Trophoblast cell (in vitro differentiated cells and primary cell): ENCODE measurements around the gene AHI1.

Source experiments
- DNase-seq, 2 donors: peaks; one replicate each; pipeline ENCODE4 v3.0.0-alpha.2; 2016
- H2AFZ ChIP-seq: 2 replicates; pipeline ENCODE4 v1.6.1; 2013; ENCODE audit warnings: low read length, moderate library complexity, mild to moderate bottlenecking; ENCODE audit not compliant: insufficient read depth, poor library complexity
- H2AK5ac ChIP-seq: 2 replicates; pipeline ENCODE4 v1.6.1; 2013; ENCODE audit warnings: mild to moderate bottlenecking, low read length
- H2BK120ac ChIP-seq: 2 replicates; pipeline ENCODE4 v1.6.1; 2013; ENCODE audit warnings: low read length, mild to moderate bottlenecking, moderate library complexity; ENCODE audit not compliant: insufficient read depth, poor library complexity
- H2BK12ac ChIP-seq: 2 replicates; pipeline ENCODE4 v1.6.1; 2013; ENCODE audit warnings: mild to moderate bottlenecking, low read length, moderate library complexity
- H2BK5ac ChIP-seq: 2 replicates; pipeline ENCODE4 v1.6.1; 2013; ENCODE audit warnings: low read length, low read depth, moderate library complexity, mild to moderate bottlenecking; ENCODE audit not compliant: poor library complexity
- H3K14ac ChIP-seq: 2 replicates; pipeline ENCODE4 v1.6.1; 2013; ENCODE audit warnings: mild to moderate bottlenecking, low read length
- H3K18ac ChIP-seq: 2 replicates; pipeline ENCODE4 v1.6.1; 2013; ENCODE audit warnings: mild to moderate bottlenecking, low read length
- H3K23ac ChIP-seq: 2 replicates; pipeline ENCODE4 v1.6.1; 2013; ENCODE audit warnings: low read length
- H3K27ac ChIP-seq: 2 replicates; pipeline ENCODE4 v1.5.1; 2013; ENCODE audit warnings: low read depth, mild to moderate bottlenecking, inconsistent platforms, low read length, moderate library complexity
- H3K27me3 ChIP-seq: 2 replicates; pipeline ENCODE4 v1.6.1; 2013; ENCODE audit warnings: inconsistent platforms, mild to moderate bottlenecking, low read length, moderate library complexity; ENCODE audit not compliant: insufficient read depth
- H3K36me3 ChIP-seq, 2 experiments: 1 replicate in 1 of 2; 2 replicates in 1 of 2; pipeline ENCODE4 v1.6.1; 2013; ENCODE audit warnings: low read length in 2 of 2, mild to moderate bottlenecking in 2 of 2, moderate library complexity in 1 of 2; ENCODE audit not compliant: insufficient read depth in 2 of 2, control insufficient read depth in 1 of 2
- H3K4ac ChIP-seq: 2 replicates; pipeline ENCODE4 v1.6.1; 2013; ENCODE audit warnings: low read depth, mild to moderate bottlenecking, low read length, moderate library complexity
- H3K4me1 ChIP-seq, 2 experiments: 1 replicate in 1 of 2; 2 replicates in 1 of 2; pipeline ENCODE4 v1.6.1; 2013; ENCODE audit warnings: low read length in 2 of 2, mild to moderate bottlenecking in 2 of 2, moderate library complexity in 1 of 2; ENCODE audit not compliant: insufficient read depth in 2 of 2, control insufficient read depth in 1 of 2
- H3K4me2 ChIP-seq: 2 replicates; pipeline ENCODE4 v1.6.1; 2013; ENCODE audit warnings: inconsistent platforms, mild to moderate bottlenecking, low read length, moderate library complexity
- H3K4me3 ChIP-seq: 2 replicates; pipeline ENCODE4 v1.5.1; 2013; ENCODE audit warnings: mild to moderate bottlenecking, low read depth, low read length, inconsistent platforms
- H3K79me1 ChIP-seq: one replicate; pipeline ENCODE4 v1.6.1; 2013; ENCODE audit warnings: low read length
- H3K79me2 ChIP-seq: 2 replicates; pipeline ENCODE4 v1.6.1; 2013; ENCODE audit warnings: low read length, mild to moderate bottlenecking; ENCODE audit not compliant: control insufficient read depth, insufficient read depth, poor library complexity
- H3K9ac ChIP-seq: 2 replicates; pipeline ENCODE4 v1.6.1; 2013; ENCODE audit warnings: mild to moderate bottlenecking, low read length
- H3K9me3 ChIP-seq: 2 replicates; pipeline ENCODE4 v1.6.1; 2013; ENCODE audit warnings: low read depth, mild to moderate bottlenecking, control low read depth, inconsistent platforms, low read length; ENCODE audit not compliant: insufficient read depth
- H4K12ac ChIP-seq: 2 replicates; pipeline ENCODE4 v1.6.1; 2013; ENCODE audit warnings: low read depth, mild to moderate bottlenecking, low read length, moderate library complexity
- H4K8ac ChIP-seq: 2 replicates; pipeline ENCODE4 v1.6.1; 2013; ENCODE audit warnings: low read depth, mild to moderate bottlenecking, low read length, moderate library complexity
- H4K91ac ChIP-seq: one replicate; pipeline ENCODE4 v1.6.1; 2013; ENCODE audit warnings: low read depth, mild to moderate bottlenecking, low read length, moderate library complexity
- WGBS: extraction: QIAGEN DNeasy Blood & Tissue Kit; methylation state at CpG from one replicate; pipeline ENCODE4 v1.1.7; 2013; ENCODE audit warnings: missing lambda C conversion rate; ENCODE audit not compliant: insufficient read length, insufficient coverage; ENCODE audit errors: extremely low coverage; 5-methylcytosine and 5-hydroxymethylcytosine counted together

The AHI1 gene

GRCh38 chr6:135479601-135480000 is 17.9 kb downstream of the AHI1 start:
- no CpG with 5 or more reads among the region's 2 CpGs for WGBS
- no peaks in the 10 kb centered on the region for H3K79me2 ChIP-seq
- no peak overlapping the region for H2AFZ ChIP-seq
- no peak overlapping the region for H4K12ac ChIP-seq
- H3K9ac ChIP-seq = no peak overlapping the region
- no peak overlapping the region for H3K4ac ChIP-seq
- DNase-seq = no peak
- no peaks in the 10 kb centered on the region for H3K27me3 ChIP-seq
- no peak overlapping the region for H3K4me2 ChIP-seq
- H3K4me3 ChIP-seq = no peak overlapping the region
- H3K4me1 ChIP-seq = no peaks in the 10 kb centered on the region
- no peak overlapping the region for H3K18ac ChIP-seq
- H2AK5ac ChIP-seq = no peak overlapping the region
- H2BK5ac ChIP-seq = no peak overlapping the region
- no peak overlapping the region for H3K14ac ChIP-seq
- no peak overlapping the region for H4K8ac ChIP-seq
- no peak overlapping the region for H3K23ac ChIP-seq
- peaks cover 15% of the 10 kb centered on the region for H3K9me3 ChIP-seq
- H3K27ac ChIP-seq = no peak overlapping the region
- no peak overlapping the region for H4K91ac ChIP-seq
- H2BK12ac ChIP-seq = no peak overlapping the region
- H3K36me3 ChIP-seq = peaks cover 5 to 12% of the 10 kb centered on the region in 2 experiments
- no peak overlapping the region for H2BK120ac ChIP-seq
- no peaks in the 10 kb centered on the region for H3K79me1 ChIP-seq

- H3K4me3 ChIP-seq = no peak overlapping the region
- no peak overlapping the region for H3K27ac ChIP-seq
- H4K8ac ChIP-seq = no peak overlapping the region
- no peak overlapping the region for H3K9ac ChIP-seq
- no peak overlapping the region for H3K4me2 ChIP-seq
- no peaks in the 10 kb centered on the region for H3K27me3 ChIP-seq
- H2BK120ac ChIP-seq = no peak overlapping the region
- H3K18ac ChIP-seq = no peak overlapping the region
- no peaks in the 10 kb centered on the region for H3K4me1 ChIP-seq
- H3K36me3 ChIP-seq = peaks cover 5 to 12% of the 10 kb centered on the region in 2 experiments
- no peak overlapping the region for H2BK5ac ChIP-seq
- no peaks in the 10 kb centered on the region for H3K79me1 ChIP-seq
- H3K14ac ChIP-seq = no peak overlapping the region
- H2BK12ac ChIP-seq = no peak overlapping the region
- H3K79me2 ChIP-seq = no peaks in the 10 kb centered on the region
- H2AK5ac ChIP-seq = no peak overlapping the region
- no peak overlapping the region for H3K23ac ChIP-seq
- H3K9me3 ChIP-seq = peaks cover 14% of the 10 kb centered on the region
- H2AFZ ChIP-seq = no peak overlapping the region
- no peak for DNase-seq
- no peak overlapping the region for H3K4ac ChIP-seq
- no peak overlapping the region for H4K91ac ChIP-seq
- no peak overlapping the region for H4K12ac ChIP-seq
Observed at GRCh38 chr6:135478626-135479025, 18.9 kb downstream of the AHI1 start.

GRCh38 chr6:135475292-135475886 is 22.2 kb downstream of the AHI1 start:
- H3K18ac ChIP-seq = no peak overlapping the region
- peaks cover 5 to 9% of the 10 kb centered on the region in 2 experiments for H3K36me3 ChIP-seq
- H3K27ac ChIP-seq = no peak overlapping the region
- no peaks in the 10 kb centered on the region for H3K79me1 ChIP-seq
- no peaks in the 10 kb centered on the region for H3K79me2 ChIP-seq
- no peak overlapping the region for H3K23ac ChIP-seq
- H3K9ac ChIP-seq = no peak overlapping the region
- no peak overlapping the region for H3K14ac ChIP-seq
- H3K4me2 ChIP-seq = no peak overlapping the region
- H4K91ac ChIP-seq = no peak overlapping the region
- H3K27me3 ChIP-seq = no peaks in the 10 kb centered on the region
- no peak overlapping the region for H2BK5ac ChIP-seq
- H4K8ac ChIP-seq = no peak overlapping the region
- no peaks in the 10 kb centered on the region for H3K4me1 ChIP-seq
- WGBS = no CpG with 5 or more reads among the region's 2 CpGs
- no peak for DNase-seq
- no peak overlapping the region for H3K4me3 ChIP-seq
- H3K9me3 ChIP-seq = peaks cover 10% of the 10 kb centered on the region
- no peak overlapping the region for H2AK5ac ChIP-seq
- H4K12ac ChIP-seq = no peak overlapping the region
- H2BK120ac ChIP-seq = no peak overlapping the region
- no peak overlapping the region for H2AFZ ChIP-seq
- H3K4ac ChIP-seq = no peak overlapping the region
- no peak overlapping the region for H2BK12ac ChIP-seq

GRCh38 chr6:135474362-135474761 is 23.2 kb downstream of the AHI1 start:
- Histone ChIP-seq H3K23ac (no peak overlapping the region), H2AFZ (no peak overlapping the region), H2BK120ac (no peak overlapping the region), H3K4ac (no peak overlapping the region), H3K27me3 (no peaks in the 10 kb centered on the region), H3K79me2 (no peaks in the 10 kb centered on the region), H3K79me1 (no peaks in the 10 kb centered on the region), H3K14ac (no peak overlapping the region), H3K4me3 (no peak overlapping the region), H3K9ac (no peak overlapping the region), H4K8ac (no peak overlapping the region), H2BK12ac (no peak overlapping the region), H4K91ac (no peak overlapping the region), H3K4me2 (no peak overlapping the region), H3K18ac (no peak overlapping the region), H3K36me3 (peaks cover 2 to 6% of the 10 kb centered on the region in 2 experiments), H2BK5ac (no peak overlapping the region), H4K12ac (no peak overlapping the region), H2AK5ac (no peak overlapping the region), H3K4me1 (no peaks in the 10 kb centered on the region), H3K9me3 (peaks cover 7% of the 10 kb centered on the region), H3K27ac (no peak overlapping the region)
- no peak for DNase-seq
